Right lobe of liver (tissue), 4 donors: ENCODE data around the gene SYNRG.

Source experiments
- CTCF ChIP-seq, 4 donors: fragments of 200-600 bp in 3 of 4; fragments of 450-650 bp in 1 of 4; IDR thresholded peaks; one replicate each; pipeline versions ENCODE4 v1.5.1 to v1.8.0; 2016 to 2022; ENCODE audit warnings: antibody characterized with exemption in 4 of 4, mild to moderate bottlenecking in 2 of 4
- POLR2A ChIP-seq: fragments of 450-650 bp; IDR thresholded peaks from one replicate; pipeline ENCODE4 v1.6.1; 2017; ENCODE audit warnings: antibody characterized with exemption, mild to moderate bottlenecking
- donor health status: DM: no; HTN: no; CAD: no.
- donor health status: DM: no; HTN: no; CAD: no.
- donor health status: DM: no; HTN: yes; CAD: no.

DNA sequence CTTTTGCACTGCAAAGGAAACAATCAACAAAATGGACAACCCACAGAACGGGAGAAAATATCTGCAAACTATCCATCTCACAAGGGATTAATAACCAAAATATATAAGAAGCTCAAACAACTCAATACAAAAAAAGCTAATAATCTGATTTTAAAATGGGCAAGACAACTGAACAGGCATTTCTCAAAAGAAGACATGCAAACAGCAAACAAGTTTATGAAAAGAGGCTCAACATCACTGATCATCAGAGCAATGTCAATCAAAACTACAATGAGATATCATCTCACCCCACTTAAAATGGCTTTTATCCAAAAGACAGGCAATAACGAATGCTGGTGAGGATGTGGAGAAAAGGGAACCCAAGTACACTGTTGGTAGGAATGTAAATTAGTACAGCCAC is 34.8 kb downstream of the SYNRG start:
- TF ChIP-seq CTCF (IDR thresholded peaks at IDR 0.05) (no peak), POLR2A (no peak)
